ENCODE measurements around the gene ELL. TPM values are rescaled to one million over a fixed set of nuclear protein-coding genes. Genes with fewer than 3 reads are reported as not detected.

ELL gene
- total RNA-seq, 1 experiment from 2014 or later, result 18.6 TPM

- in situ Hi-C loops (cut with HindIII; ENCODE audit: low pct_unique_long_range_greater_than_20kb, low sequenced_read_pairs), result no loop called here
- Histone ChIP-seq H3K4me3 (ENCODE audit: low read depth in 2 of 2, low read length in 2 of 2) (no peak overlapping the region), H3K9me3 (ENCODE audit: control insufficient read depth, insufficient read depth, low read depth, low read length) (no peaks in the 10 kb centered on the region), H3K4me1 (ENCODE audit: control insufficient read depth, insufficient read depth, low read length) (peaks cover 25% of the 10 kb centered on the region), H3K27me3 (ENCODE audit: control insufficient read depth, insufficient read depth, low read length) (no peaks in the 10 kb centered on the region), H3K27ac (ENCODE audit: low read length) (no peak overlapping the region), H3K36me3 (ENCODE audit: control insufficient read depth, insufficient read depth, low read length) (no peaks in the 10 kb centered on the region; the same call in 1 of the 2 replicates)
- intact Hi-C loops (cut with micrococcal nuclease; ENCODE audit: unreplicated experiment), result no loop called here
- ChIA-PET CTCF (interaction anchor here (0.7 to 1.0 kb wide), 4 partner anchors 8 to 127 kb away, joined by 4 to 6 read pairs (median 4); partner anchors contain the start of gene REX1BD), POLR2A (interaction anchor here (0.6 kb wide), 1 partner anchor 8 kb away, joined by 4 read pairs; no protein-coding TSS in a partner anchor)
- TF ChIP-seq POLR2AphosphoS5 (IDR thresholded peaks at IDR 0.05; ENCODE audit: low read depth, low read length), result no peak
- TF ChIP-seq CTCF (IDR thresholded peaks at IDR 0.05), result no peak
- no peak for ATAC-seq
- DNase-seq (ENCODE audit: low read depth, low spot score), result no peak
- no TSS peak for BruUV-seq (replicated peaks)
These were observed 60.4 kb downstream of the ELL start for GRCh38 chr19:18461471-18461870.

- no peak overlapping the region for H3K4me3 ChIP-seq (ENCODE audit: low read depth in 2 of 2, low read length in 2 of 2)
- no peak for ATAC-seq
- intact Hi-C loops (cut with micrococcal nuclease; ENCODE audit: unreplicated experiment) (no loop called here), in situ Hi-C loops (cut with HindIII; ENCODE audit: low pct_unique_long_range_greater_than_20kb, low sequenced_read_pairs) (no loop called here)
- DNase-seq (ENCODE audit: low read depth, low spot score), result no peak
- CTCF ChIA-PET, result interaction anchor here (0.6 kb wide), 1 partner anchor 602 kb away, joined by 4 read pairs; no protein-coding TSS in a partner anchor
- BruUV-seq (replicated peaks), result no TSS peak
- TF ChIP-seq CTCF (IDR thresholded peaks at IDR 0.05), result no peak
- TF ChIP-seq POLR2AphosphoS5 (IDR thresholded peaks at IDR 0.05; ENCODE audit: low read depth, low read length), result no peak
- no peak for TF ChIP-seq TCF7L2 (IDR thresholded peaks at IDR 0.05; ENCODE audit: low read depth, low read length)
- no peak for TF ChIP-seq SIN3A (IDR thresholded peaks at IDR 0.05; ENCODE audit: borderline replicate concordance, insufficient read depth, low read depth, low read length)
- TF ChIP-seq REST (IDR thresholded peaks at IDR 0.05; ENCODE audit: insufficient read depth in 1 of 2, low read depth in 2 of 2, low read length in 1 of 2), result no peak
- no peaks in the 10 kb centered on the region for H3K9me3 ChIP-seq (ENCODE audit: control insufficient read depth, insufficient read depth, low read depth, low read length)
- H3K27me3 ChIP-seq (ENCODE audit: control insufficient read depth, insufficient read depth, low read length), result no peaks in the 10 kb centered on the region
- H3K4me1 ChIP-seq (ENCODE audit: control insufficient read depth, insufficient read depth, low read length), result peaks cover 22% of the 10 kb centered on the region
- no peaks in the 10 kb centered on the region; the same call in 1 of the 2 replicates for H3K36me3 ChIP-seq (ENCODE audit: control insufficient read depth, insufficient read depth, low read length)
- POLR2A ChIA-PET, result no interaction called here
- no peak overlapping the region for H3K27ac ChIP-seq (ENCODE audit: low read length)
These were observed 61.0 kb downstream of the ELL start for GRCh38 chr19:18460900-18461299.
